ENCODE results near the gene VOPP1. TPM values are rescaled to one million over a fixed set of nuclear protein-coding genes. Genes with fewer than 3 reads are reported as not detected.

Gene VOPP1
- total RNA-seq, 1 experiment from 2014 or later = 30.3 TPM

- Histone ChIP-seq H3K79me2 (ENCODE audit: insufficient read depth, low read length) (no peaks in the 10 kb centered on the region), H3K36me3 (ENCODE audit: control insufficient read depth in 1 of 2, insufficient read depth in 2 of 2, low read length in 2 of 2) (no peaks in the 10 kb centered on the region), H3K4me3 (replicated peaks in 1 of 2; ENCODE audit: low read depth in 1 of 2, low read length in 2 of 2) (no peak overlapping the region), H3K4me2 (ENCODE audit: low read length) (no peak overlapping the region), H3K27me3 (ENCODE audit: insufficient read depth, low read length) (no peaks in the 10 kb centered on the region), H3K9me2 (ENCODE audit: insufficient read depth) (no peaks in the 10 kb centered on the region), H4K20me1 (ENCODE audit: insufficient read depth) (no peaks in the 10 kb centered on the region), H3K9ac (ENCODE audit: low read length) (no peak overlapping the region), H2AFZ (ENCODE audit: low read depth, low read length, poor library complexity, severe bottlenecking) (no peak overlapping the region), H3K9me3 (ENCODE audit: control insufficient read depth in 1 of 2, insufficient read depth in 1 of 2, low read depth in 1 of 2, low read length in 2 of 2) (no peaks in the 10 kb centered on the region), H3K27ac (ENCODE audit: low read depth, low read length) (no peak overlapping the region), H3K4me1 (ENCODE audit: control insufficient read depth in 1 of 2, insufficient read depth in 2 of 2, low read length in 2 of 2) (no peaks in the 10 kb centered on the region)
- no peak for DNase-seq (ENCODE audit: low read depth, low spot score)
- ChIA-PET CTCF (no interaction called here), RAD21 (ENCODE audit: low non-redundant PET in 1 of 2, low total read pairs in 2 of 2, uncharacterized antibody in 2 of 2, unreplicated experiment in 2 of 2) (no interaction called here), POLR2A (no interaction called here)
- intact Hi-C loops (cut with micrococcal nuclease) = no loop called here
- BruUV-seq (replicated peaks) = no TSS peak
- no peak for TF ChIP-seq EZH2phosphoT487 (IDR thresholded peaks at IDR 0.05; ENCODE audit: borderline replicate concordance)
- no peak for TF ChIP-seq SIN3A (IDR thresholded peaks at IDR 0.05; ENCODE audit: low read depth)
- TF ChIP-seq, protein P1, sequence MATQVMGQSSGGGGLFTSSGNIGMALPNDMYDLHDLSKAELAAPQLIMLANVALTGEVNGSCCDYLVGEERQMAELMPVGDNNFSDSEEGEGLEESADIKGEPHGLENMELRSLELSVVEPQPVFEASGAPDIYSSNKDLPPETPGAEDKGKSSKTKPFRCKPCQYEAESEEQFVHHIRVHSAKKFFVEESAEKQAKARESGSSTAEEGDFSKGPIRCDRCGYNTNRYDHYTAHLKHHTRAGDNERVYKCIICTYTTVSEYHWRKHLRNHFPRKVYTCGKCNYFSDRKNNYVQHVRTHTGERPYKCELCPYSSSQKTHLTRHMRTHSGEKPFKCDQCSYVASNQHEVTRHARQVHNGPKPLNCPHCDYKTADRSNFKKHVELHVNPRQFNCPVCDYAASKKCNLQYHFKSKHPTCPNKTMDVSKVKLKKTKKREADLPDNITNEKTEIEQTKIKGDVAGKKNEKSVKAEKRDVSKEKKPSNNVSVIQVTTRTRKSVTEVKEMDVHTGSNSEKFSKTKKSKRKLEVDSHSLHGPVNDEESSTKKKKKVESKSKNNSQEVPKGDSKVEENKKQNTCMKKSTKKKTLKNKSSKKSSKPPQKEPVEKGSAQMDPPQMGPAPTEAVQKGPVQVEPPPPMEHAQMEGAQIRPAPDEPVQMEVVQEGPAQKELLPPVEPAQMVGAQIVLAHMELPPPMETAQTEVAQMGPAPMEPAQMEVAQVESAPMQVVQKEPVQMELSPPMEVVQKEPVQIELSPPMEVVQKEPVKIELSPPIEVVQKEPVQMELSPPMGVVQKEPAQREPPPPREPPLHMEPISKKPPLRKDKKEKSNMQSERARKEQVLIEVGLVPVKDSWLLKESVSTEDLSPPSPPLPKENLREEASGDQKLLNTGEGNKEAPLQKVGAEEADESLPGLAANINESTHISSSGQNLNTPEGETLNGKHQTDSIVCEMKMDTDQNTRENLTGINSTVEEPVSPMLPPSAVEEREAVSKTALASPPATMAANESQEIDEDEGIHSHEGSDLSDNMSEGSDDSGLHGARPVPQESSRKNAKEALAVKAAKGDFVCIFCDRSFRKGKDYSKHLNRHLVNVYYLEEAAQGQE (IDR thresholded peaks at IDR 0.05; ENCODE audit: low read depth) = no peak
- no peak for ATAC-seq
These were observed 135.8 kb downstream of the VOPP1 start for GRCh38 chr7:55436457-55436856.

DNA sequence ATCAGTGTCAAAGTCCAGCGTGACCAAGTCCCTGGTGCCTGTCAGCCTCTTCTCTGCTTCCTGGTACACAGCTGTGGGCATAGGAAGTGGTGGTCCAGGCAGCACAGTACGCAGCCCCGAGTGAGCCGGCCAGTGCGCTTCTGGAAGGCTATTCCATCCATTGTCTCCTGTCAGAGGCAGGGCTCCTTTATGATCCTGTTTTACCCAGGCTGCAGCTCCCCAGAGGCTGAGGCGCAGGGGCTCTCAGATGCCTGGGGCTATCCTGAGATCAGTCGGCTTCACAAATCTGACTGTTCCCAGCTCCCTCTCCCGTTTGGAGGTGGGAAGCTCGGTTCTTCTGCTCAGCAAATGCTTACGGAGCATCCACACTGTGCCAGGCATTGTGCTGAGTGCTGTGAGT lies 136.8 kb downstream of the VOPP1 start:
- Histone ChIP-seq H4K20me1 (ENCODE audit: insufficient read depth) (no peaks in the 10 kb centered on the region), H3K79me2 (ENCODE audit: insufficient read depth, low read length) (no peaks in the 10 kb centered on the region), H2AFZ (ENCODE audit: low read depth, low read length, poor library complexity, severe bottlenecking) (no peak overlapping the region), H3K4me1 (ENCODE audit: control insufficient read depth in 1 of 2, insufficient read depth in 2 of 2, low read length in 2 of 2) (no peaks in the 10 kb centered on the region), H3K9ac (ENCODE audit: low read length) (no peak overlapping the region), H3K9me3 (ENCODE audit: control insufficient read depth in 1 of 2, insufficient read depth in 1 of 2, low read depth in 1 of 2, low read length in 2 of 2) (no peaks in the 10 kb centered on the region), H3K9me2 (ENCODE audit: insufficient read depth) (no peaks in the 10 kb centered on the region), H3K27me3 (ENCODE audit: insufficient read depth, low read length) (no peaks in the 10 kb centered on the region), H3K27ac (ENCODE audit: low read depth, low read length) (no peak overlapping the region), H3K36me3 (ENCODE audit: control insufficient read depth in 1 of 2, insufficient read depth in 2 of 2, low read length in 2 of 2) (no peaks in the 10 kb centered on the region), H3K4me2 (ENCODE audit: low read length) (no peak overlapping the region), H3K4me3 (replicated peaks in 1 of 2; ENCODE audit: low read depth in 1 of 2, low read length in 2 of 2) (no peak overlapping the region)
- RAD21 ChIA-PET (ENCODE audit: low non-redundant PET in 1 of 2, low total read pairs in 2 of 2, uncharacterized antibody in 2 of 2, unreplicated experiment in 2 of 2) = no interaction called here
- POLR2A ChIA-PET = no interaction called here
- no TSS peak for BruUV-seq (replicated peaks)
- no peak for TF ChIP-seq CEBPB (IDR thresholded peaks at IDR 0.05; ENCODE audit: low read depth)
- no peak for TF ChIP-seq SP1 (IDR thresholded peaks at IDR 0.05; ENCODE audit: low read depth)
- no peak for TF ChIP-seq POLR2AphosphoS5 (IDR thresholded peaks at IDR 0.05; ENCODE audit: low read depth, low read length)
- TF ChIP-seq SRF (IDR thresholded peaks at IDR 0.05; ENCODE audit: low read depth) = no peak
- TF ChIP-seq SIN3A (IDR thresholded peaks at IDR 0.05; ENCODE audit: low read depth) = no peak
- TF ChIP-seq JUND (IDR thresholded peaks at IDR 0.05) = no peak
- no peak for TF ChIP-seq EGR1 (IDR thresholded peaks at IDR 0.05; ENCODE audit: low read depth)
- TF ChIP-seq, protein P1 (IDR thresholded peaks at IDR 0.05; ENCODE audit: low read depth) = no peak
- TF ChIP-seq ZFX (IDR thresholded peaks at IDR 0.05) = no peak
- TF ChIP-seq ZNF274 (IDR thresholded peaks at IDR 0.05; ENCODE audit: low read depth, low read length) = no peak
- ATAC-seq (no peak), DNase-seq (ENCODE audit: low read depth, low spot score) (no peak)
- intact Hi-C loops (cut with micrococcal nuclease) = no loop called here
- CTCF ChIA-PET = no interaction called here

Measured in HCT116 (cell line).